ENCODE measurements around the gene WIPI1.

- TF ChIP-seq EZH2 (IDR thresholded peaks at IDR 0.05) (no peak), POLR2AphosphoS5 (IDR thresholded peaks at IDR 0.05; ENCODE audit: borderline replicate concordance, low read depth, low read length) (no peak), FOXP2 (optimal IDR thresholded peaks at IDR 0.05; ENCODE audit: control extremely low read depth, extremely low read length, insufficient read depth) (no peak)
These were observed 57.5 kb downstream of the WIPI1 start for GRCh38 chr17:68399638-68400403.

All from SK-N-MC (cell line).